HG03108 (cell line): Measurements from ENCODE around the gene FRMD1.

Source experiments
- ATAC-seq: cut with Tn5 transposase; IDR thresholded peaks from one replicate; pipeline ENCODE4 v1.9.1; 2021; ENCODE audit warnings: moderate library complexity; ENCODE audit not compliant: unreplicated experiment

Gene FRMD1

DNA sequence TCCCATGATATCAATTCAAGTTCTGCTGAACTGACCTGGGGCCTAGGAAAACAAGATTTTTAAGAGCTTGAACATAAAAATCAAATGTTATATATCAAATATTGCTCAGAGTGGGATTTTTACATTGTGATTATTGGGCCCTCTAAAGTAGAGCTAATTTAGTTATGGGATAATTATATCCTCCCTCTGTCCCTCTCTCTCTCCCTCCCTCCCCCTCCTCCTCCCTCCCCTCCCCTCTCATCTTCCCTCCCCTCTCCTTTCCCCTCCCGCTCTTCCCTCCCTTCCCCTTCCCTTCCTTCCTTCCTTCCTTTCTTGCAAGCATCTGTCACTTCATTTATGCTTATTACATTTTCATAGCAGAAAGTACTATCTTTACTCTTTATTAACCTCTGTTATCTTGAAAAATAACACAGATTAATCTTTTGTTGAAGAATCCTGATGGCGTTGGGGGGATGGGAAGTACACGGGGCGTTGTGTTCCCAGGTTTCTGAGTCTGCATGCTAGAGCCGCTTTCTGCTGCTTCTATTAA lies 48.7 kb downstream of the FRMD1 start:
- no peak for ATAC-seq

DNA sequence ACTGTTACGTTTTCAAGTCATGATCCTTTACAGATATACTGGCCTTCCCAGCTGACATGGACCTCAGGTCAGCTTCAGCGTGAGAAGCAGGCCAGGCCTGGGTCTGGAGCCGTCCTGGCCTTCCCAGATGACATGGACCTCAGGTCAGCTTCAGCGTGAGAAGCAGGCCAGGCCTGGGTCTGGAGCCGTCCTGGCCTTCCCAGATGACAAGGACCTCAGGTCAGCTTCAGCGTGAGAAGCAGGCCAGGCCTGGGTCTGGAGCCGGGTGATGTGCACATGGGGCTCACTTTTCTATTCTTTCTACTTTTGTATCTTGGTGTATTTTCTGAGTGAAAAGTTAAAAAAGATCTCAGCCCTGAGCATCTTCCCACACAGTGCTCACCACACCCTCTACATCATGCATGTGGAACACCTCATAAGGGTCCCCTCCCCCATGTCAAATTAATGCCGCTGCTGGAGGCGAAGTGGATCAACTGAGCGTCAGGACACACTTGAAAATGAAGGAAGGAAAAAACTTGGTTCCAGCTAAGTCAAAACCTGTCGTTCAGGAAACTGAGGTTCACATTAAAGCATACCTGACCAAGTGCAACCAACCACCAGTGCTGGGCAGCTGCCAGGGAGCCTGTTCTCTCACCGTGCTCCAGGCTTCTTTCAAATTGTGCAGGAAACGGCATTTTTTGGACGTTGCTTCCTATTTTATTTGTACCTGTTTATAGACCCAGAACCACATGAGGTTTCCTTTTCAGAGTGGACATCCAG lies 49.4 kb downstream of the FRMD1 start:
- no peak for ATAC-seq

DNA sequence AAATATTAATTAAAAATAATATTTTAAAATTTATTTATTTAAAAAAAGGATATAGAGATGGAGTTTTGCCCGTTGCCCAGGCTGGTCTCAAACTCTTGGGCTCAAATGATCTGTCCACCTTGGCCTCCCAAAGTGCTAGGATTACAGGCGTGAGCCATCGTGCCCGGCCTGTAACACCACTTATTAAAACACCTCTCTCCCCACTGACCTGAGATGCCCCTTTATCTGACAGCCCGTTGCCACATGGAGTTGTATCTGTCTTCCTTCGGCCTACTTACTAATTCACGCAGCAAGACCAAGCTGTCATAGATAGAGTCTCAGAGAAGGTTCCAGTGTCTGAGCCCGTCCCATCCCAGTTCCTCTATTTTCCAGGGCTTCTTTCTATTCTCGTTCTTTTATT lies 50.8 kb downstream of the FRMD1 start:
- ATAC-seq = no peak

DNA sequence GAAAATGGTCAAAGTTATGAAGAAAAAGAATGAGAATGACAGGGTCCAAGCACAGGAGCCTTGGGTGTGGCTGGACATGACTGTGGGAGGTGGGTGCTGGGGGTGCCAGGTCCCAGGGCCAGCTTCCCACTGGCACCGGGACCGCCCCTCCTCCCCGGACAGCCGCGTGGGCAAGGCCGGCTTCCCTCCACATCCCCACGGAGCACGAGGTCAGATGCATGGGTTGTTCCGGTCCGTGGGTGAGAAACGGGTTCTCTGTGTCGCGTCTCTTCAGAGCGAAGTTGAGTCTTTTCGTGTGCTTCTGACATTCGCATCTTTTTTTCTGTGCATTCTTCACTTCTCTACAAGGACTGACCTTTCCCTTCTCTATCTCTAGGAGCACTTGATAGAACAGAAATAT lies 51.5 kb downstream of the FRMD1 start:
- no peak for ATAC-seq

DNA sequence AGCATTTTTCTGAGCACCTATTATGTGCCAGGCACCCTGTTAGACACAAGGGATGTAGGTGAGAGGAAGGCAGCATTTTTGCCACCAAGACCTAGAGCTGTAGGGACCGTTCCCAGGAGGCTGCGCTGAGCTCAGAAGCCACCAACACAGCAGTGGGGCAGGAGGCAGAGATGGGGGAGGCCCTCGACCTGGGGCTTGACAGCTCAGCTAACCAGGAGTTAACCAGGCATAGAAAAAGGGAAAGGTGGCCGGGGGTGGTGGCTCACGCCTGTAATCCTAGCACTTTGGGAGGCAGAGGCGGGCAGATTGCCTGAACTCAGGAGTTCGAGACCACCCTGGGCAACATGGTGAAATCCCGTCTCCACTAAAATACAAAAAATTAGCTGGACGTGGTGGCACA lies 52.1 kb downstream of the FRMD1 start:
- no peak for ATAC-seq

DNA sequence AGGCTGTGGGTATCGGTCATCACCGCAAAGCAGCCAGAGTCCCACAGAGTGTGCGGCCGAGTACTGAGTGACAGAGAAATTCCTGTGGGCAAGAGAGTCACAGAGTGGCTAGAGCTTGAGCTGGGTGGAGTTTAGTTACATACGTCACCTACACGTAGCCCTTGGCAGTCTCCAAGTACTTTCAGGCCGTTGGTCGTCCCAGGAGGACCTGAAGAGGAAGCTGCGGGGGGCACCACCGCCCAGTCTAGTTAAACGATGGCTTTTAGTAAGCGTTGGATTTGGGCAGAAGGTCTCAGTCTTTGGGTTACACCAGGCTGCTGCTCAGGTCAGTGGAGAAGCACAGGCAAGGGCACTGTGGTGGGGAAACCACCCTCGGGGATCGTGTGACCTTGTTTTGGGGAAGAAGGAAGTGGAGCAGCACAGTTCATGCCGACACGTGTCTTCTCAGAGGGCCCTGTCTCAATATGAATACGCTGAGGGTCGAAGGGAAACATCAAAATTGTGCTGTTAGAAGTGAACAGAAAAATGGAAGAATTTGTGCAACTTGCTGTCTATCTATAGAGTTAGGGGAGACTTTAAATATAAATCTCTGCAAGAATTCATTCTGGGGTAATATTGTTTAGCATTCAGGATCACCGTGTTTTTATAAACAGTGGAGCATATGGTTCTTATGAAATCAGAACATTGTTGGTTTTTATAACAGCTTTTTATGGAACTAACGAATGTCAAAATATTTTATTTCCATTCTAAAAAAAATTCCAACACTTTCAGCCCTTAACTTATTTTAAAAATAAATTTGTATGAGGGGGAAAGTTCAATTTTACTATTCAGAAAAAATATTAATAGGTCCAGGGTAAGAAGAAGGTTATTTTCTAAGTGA lies 52.9 kb downstream of the FRMD1 start:
- ATAC-seq = no peak

DNA sequence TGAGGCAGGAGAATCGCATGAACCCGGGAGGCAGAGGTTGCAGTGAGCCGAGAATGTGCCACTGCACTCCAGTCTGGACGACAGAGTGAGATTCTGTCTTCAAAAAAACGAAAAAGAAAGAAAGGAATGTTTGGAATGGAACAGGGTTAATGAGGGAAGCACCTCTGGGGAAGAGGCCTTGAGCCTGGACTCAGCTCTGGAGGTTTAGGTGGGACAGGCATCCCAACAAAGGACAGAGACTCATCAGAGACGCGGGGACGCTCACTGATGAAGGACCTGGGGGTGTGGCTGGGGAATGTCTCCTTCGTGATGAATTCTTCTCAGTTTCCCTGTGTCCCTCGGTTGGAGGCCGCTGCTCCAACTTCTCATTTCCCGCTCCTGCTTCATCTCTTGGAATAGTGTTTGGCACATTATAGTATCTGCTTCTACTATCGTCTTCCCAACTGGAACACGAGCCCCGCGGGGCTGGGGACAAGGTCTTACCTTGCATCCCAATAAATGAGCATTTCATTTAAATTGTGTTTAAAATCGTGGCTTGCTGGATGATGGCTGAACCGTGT lies 54.0 kb downstream of the FRMD1 start:
- ATAC-seq = no peak

DNA sequence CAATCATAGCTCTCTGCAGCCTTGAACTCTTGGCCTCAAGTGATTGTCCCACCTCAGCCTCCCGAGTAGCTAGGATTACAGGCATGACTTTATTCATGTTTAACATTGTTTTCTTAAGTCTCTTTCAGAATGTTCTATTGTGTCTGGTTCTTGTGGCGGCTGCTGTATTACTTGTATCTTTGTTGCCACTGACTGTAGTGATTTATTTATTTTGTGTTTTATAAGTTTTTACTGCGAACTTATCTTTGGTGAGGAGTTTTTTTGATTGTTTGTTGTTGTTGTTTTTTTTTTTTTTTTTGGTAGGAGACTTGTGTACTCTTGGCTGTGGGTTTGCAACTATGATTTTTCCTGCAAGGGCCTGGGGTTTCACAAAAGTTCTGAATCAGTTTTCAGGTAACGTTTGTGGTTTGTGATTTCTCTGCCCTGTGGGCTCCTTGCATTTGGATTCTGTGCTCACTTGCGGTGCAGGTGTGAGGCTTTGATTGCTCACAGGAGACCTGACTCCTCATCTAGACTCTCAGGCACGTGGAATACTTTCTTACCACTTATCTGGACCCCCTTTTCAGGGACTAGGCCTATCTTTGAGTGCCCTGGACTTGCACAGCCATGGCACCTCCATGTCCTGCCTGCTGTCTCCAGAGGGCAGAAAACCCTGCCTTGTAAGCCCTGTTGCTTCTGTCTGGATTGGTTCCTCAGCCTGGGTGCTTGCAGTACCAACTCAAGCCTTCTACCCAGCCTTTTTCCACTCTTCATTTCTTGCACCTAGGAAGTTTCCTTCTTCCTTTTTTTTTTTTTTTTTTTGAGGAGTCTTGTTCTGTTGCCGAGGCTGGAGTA lies 56.3 kb downstream of the FRMD1 start:
- no peak for ATAC-seq

DNA sequence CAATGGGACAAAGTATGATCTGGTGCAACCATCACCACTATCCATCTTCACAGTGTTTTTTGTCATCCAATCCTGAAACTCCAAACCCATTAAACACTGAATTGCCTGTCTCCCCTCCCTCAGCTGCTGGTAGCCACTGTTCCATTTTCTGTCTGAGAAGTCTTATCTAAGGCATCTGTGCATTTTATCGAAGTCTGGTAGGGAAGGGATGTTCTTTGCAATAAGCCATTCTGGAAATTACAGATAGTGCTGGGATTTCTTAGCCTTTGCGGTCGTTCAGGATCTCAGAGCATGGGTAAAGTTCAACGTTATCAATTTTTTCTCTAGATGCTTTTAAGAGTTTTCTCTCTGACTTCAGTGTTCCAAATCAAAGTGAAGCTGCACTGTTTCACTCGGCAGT lies 57.4 kb downstream of the FRMD1 start:
- ATAC-seq = no peak

DNA sequence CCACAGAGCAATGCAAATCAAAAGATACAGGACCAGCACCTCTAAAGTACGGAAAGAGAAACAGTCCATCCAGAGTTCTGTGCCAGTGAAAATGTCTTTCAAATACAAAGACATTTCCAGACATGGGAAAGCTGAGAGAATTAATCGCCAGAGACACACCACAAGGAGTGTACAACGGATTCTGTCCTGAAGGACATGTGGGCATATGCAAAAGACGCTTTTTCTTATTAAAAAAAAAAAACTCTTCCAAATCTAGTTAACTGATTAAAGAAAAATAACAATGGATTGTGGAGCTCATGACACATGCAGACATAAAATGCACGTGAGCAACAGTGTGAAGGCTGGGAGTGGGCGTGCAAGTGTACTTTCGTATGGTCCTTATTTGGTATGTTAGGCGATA lies 58.8 kb downstream of the FRMD1 start:
- ATAC-seq = no peak

DNA sequence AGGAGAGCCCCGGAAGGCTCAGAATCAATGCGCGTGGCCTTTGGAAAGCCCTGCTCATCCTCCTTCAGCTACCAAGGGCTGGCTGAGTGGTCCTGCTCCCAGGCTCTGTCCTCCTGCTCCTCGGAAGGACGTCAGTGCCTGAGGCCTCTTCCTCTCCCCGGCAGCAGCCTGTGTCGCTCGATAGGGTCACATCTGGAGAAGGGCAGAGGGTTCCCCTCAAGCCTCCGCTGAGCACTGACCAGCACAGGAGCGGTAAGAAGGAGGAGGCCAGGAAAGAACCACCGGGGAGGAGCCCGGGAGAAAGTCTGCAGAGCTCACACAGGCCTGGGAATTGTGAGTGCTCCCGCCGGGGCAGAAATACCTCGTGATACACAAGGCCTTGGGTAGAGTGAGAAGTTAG lies 60.3 kb downstream of the FRMD1 start:
- ATAC-seq = no peak

DNA sequence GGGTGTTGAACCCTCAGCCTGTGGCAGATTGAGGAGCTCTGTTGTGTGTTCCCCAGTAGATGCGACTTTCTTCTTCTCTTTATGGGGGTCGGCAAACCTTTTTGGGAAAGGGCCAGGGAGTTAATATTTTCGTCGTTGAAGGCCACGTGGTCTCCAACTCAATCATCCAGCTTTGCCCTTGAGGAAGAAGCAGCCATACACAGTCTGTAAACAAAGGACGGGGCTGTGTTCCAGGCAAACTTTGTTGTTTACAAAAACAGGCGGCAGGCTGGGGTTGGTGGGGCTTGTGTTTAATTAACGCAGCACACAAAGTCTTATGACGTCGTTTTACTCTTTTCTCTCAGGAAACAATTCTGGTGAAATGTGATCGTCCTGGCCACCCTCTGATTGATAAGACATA lies 61.4 kb downstream of the FRMD1 start:
- no peak for ATAC-seq

DNA sequence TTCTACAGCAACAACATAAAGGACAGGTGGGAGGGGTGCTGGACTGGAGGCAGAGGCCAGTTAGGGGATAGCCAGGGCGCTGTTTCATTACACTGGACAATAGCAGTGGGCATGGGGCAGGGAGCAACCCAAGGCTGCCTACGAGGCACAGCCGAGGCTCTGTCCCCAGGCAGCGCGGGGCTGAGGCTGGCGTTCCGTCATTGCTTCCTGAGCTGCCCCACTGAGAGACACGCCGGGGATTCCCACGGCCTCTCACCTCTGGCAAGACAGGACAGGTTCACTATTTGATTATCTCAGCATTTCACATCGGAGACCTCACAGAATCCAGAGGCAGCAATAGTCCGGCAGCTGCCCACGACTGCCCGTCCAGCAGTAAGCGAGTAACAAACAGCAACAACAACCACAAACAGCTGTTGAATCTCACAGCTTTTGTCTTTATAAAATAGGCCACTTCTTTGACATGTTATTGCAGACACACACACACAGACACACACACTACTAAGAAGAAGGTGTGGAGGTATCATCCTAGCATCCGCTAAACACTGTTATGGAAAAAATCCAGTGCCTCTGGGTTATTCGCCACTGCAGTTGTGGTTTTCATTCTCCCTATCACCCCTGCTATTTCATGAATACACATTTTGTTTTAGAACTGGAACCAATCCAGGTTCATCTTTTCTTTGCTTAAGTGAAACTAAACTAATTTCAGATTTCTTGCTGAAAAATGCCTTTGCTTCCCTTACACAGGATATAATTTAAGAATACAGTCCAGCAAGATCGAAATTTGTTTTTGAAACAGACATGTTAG lies 62.1 kb downstream of the FRMD1 start:
- no peak for ATAC-seq

DNA sequence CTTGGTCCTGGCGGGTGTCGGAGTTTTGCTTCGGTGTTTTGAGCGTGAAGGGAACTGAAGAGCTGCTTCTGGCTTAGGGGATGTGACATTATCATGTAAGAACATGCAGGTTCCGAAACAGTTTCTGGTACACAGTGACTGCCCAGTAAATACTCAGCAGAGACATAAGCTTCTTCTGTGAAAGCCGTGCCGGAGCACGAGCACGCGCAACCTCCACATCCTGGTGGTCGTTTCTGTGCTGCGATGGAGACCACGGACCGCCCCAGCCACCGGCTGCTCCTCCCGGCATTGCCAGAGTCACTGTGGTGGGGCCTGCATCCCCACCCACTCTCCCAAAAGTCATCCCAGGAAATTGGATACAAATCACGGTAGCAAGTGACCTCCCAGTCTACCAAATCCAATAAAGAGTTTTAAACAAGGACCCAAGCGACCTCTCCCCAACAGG lies 62.8 kb downstream of the FRMD1 start:
- ATAC-seq = no peak

DNA sequence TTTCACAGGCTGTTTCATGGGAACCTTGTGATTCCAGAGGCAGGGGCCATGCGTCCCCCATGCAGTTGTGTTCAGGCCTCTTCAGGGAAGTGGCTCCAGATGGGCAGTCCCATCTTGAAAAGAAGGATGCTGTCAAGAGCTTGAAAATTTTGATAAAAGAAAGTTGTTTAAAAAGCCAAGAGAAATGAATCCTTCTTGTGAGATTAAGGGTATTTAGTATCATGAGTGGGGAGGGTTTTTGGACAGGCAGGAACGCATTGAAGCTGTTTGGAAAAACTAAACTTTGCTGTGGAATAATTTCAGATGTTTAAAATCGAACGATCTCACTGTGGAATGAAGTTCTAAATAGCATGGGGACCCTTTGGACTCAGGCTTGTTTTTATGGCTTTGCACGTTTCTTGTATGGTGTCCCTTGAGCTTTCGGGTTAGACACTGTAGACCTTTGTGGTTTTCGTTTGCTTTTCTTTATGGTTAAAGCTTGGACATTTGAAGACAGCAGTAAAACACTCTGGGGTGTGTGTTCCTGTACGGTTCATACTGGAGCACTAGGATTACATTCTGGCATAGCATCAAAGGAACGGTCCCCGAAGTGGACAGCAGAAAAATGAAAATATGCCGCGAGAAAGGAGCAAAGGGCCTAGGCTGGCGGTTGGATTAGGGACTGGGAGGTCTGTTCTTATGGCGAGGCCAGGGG lies 63.4 kb downstream of the FRMD1 start:
- ATAC-seq = no peak

DNA sequence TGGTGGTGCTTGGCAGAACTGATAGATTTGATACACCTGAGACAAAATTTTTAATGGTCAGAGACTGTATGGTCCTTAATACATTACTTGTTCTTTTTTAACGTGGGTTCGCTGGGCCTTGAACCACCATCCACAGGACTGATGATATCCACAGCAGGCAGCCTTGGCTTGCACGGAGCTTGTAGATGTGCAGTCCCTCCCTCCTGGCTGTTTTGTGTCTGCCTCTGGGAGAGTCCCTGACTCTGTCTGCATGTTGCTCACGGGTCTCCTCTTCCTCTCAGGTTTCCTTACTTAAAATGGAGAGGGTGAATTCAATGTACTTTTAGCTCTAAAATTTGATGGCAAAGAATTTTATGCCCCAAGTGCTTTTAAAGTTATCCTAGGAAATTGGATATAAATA lies 64.0 kb downstream of the FRMD1 start:
- ATAC-seq = no peak

DNA sequence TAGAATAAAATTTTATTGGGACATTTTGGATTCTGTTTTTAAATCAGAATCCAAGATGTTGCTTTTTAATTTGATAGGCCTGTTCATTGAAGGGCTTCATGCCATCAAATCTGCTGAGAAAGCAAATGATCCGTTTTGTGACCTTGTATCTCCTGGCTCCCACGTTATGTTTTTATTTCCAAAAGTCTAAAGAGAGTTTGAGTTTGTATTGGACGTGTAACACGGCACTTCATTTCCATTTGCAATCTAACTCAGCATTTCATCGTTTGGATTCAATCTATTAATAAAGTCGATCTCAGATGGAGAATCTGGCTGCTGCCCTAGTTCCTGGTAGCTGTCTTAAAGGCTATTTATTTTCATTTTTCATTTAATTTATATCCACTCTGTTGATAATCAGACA lies 64.6 kb downstream of the FRMD1 start:
- ATAC-seq = no peak

DNA sequence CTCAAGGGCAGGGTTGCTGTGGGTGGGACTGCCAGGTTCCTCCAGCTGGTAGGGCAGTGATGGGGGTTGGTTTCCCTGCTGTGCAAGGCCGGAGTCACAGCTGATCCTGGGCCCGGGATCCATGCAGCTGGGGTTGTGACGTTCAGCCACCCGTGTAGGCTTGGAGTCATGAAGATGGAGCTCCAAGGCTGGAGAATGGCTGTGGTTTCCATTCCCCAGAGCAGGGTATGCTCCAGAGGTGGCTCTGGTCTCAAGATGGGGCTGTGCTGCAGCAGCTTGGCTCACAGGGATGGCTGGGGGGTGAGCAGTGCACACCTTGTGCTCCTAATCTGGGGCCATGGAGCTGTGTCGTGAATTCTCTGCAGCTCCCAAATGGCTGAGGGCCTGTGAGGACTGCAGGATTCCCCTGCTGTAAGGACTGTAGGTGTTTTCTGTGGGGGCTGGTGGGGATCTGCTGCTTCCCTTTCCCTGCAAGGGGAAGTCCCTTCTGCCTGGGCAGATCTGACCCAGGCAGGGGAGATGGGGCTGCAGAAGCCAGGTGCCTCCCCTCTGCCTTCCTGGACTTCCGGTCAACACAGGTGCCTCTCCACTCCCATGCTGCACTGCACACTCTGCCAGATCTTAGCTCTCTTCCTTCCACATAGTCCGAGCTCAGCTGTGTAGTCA lies 65.6 kb downstream of the FRMD1 start:
- no peak for ATAC-seq
